Erythroblast (primary cell): ENCODE data around the gene KLHDC3.
A peak's percentile ranks its signal among the peaks of the same experiment; 100 is the strongest.

ENCODE experiments used
- GATA1 ChIP-seq: IDR thresholded peaks from 2 replicates; pipeline ENCODE4 v1.6.1; 2011; ENCODE audit warnings: low read depth, mild to moderate bottlenecking, control low read depth, low read length, moderate library complexity
- POLR2A ChIP-seq: IDR thresholded peaks from 2 replicates; pipeline ENCODE4 v1.6.1; 2011; ENCODE audit warnings: mild to moderate bottlenecking, low read length

DNA sequence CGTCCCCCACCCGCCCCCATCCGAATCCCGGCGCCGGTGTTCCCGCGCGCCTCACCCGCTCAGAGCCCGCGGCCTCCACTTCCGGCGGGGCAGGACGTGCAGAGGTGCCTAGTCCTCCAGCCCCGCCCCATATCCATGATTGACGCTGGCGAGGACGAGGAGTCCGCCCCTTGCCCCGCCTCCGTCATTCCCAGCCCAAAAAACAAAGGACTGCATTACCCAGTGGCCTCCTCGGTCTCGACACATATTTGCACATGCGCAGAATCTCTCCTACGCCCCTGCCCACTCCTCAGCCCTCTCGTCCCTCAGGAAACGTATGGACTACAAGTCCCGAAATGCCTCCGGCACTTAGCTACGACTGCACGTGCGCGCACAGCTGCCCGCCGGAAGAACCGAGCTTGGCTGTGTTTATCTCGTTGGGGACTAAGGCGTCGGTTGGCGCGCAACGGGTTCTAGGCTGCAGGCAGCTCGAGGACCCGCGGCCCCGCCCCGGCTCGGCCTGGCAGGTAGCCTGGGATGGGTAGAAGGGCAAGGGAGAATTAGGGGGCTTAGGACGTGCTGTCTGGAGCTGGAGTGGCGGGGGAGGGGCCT, at the start of gene KLHDC3, which contains the start of gene MEA1:
- peak; percentile 74 for TF ChIP-seq POLR2A
- TF ChIP-seq GATA1: no peak
